Cerebellar cortex (tissue), 1 donor: ENCODE results near the gene H2AZ2.

Experiments
- DNase-seq: peaks from one replicate; pipeline ENCODE4 v3.0.0-alpha.2; 2015; ENCODE audit warnings: low spot score

The H2AZ2 gene

GRCh38 chr7:44784364-44784763 is 63.5 kb downstream of the H2AZ2 start:
- DNase-seq = no peak

GRCh38 chr7:44783407-44783806 is 64.5 kb downstream of the H2AZ2 start:
- no peak for DNase-seq

- DNase-seq = no peak
These were observed 65.4 kb downstream of the H2AZ2 start for GRCh38 chr7:44782460-44782859.
